ENCODE measurements around the gene TTC39C.

- TF ChIP-seq POLR2AphosphoS5 (IDR thresholded peaks at IDR 0.05; ENCODE audit: low read depth, low read length) (no peak), REST (IDR thresholded peaks at IDR 0.05; ENCODE audit: insufficient read depth in 1 of 2, low read depth in 2 of 2, low read length in 1 of 2) (no peak), CTCF (IDR thresholded peaks at IDR 0.05) (no peak)
These were observed 1.5 kb upstream of the TTC39C start for GRCh38 chr18:24013051-24013450.

All from Panc1 (cell line).